Daoy (cell line): ENCODE results near the gene FAM72A. TPM values are rescaled to one million over a fixed set of nuclear protein-coding genes. Genes with fewer than 3 reads are reported as not detected.
"Not testable (repeated sequence)": the region's sequence is repeated elsewhere in the genome, so short reads cannot be mapped to it uniquely, and the experiment has no call there.

Experiments
- DNase-seq: peaks from one replicate; pipeline ENCODE4 v3.0.0-alpha.2; 2015; ENCODE audit warnings: low read depth
- total RNA-seq: library from RNA; depleted of rRNA; stranded (reverse); fragments of >200 nt; shearing (Covaris generic); gene quantifications from 2 replicates; pipeline ENCODE4 v1.2.3, GENCODE V29; 2014; rRNA removed

Gene FAM72A
- 11.4 and 20.7 TPM in 2 replicates for total RNA-seq

- DNase-seq: peak; percentile 99
These were observed at the start of gene FAM72A for GRCh38 chr1:206202789-206203363. FAM72A (minus strand) TSS chr1:206202839; CDS start chr1:206202025, 814 bp downstream.

- DNase-seq: not testable (repeated sequence)
These were observed 48.5 kb upstream of the FAM72A start for GRCh38 chr1:206250953-206251681.

GRCh38 chr1:206246129-206246886 is 43.7 kb upstream of the FAM72A start:
- DNase-seq: not testable (repeated sequence)

GRCh38 chr1:206245479-206245878 is 42.8 kb upstream of the FAM72A start:
- DNase-seq: not testable (repeated sequence)

- DNase-seq: not testable (repeated sequence)
These were observed 40.7 kb upstream of the FAM72A start for GRCh38 chr1:206243335-206243734.

GRCh38 chr1:206240288-206240687 is 37.6 kb upstream of the FAM72A start:
- not testable (repeated sequence) for DNase-seq

- not testable (repeated sequence) for DNase-seq
These were observed 32.6 kb upstream of the FAM72A start for GRCh38 chr1:206235190-206235589.

- not testable (repeated sequence) for DNase-seq
These were observed 31.7 kb upstream of the FAM72A start for GRCh38 chr1:206234189-206234916.

- DNase-seq: not testable (repeated sequence)
These were observed 30.5 kb upstream of the FAM72A start for GRCh38 chr1:206232970-206233645.

- DNase-seq: not testable (repeated sequence)
These were observed 29.4 kb upstream of the FAM72A start for GRCh38 chr1:206231989-206232388.

GRCh38 chr1:206229286-206229685 is 26.6 kb upstream of the FAM72A start:
- DNase-seq: not testable (repeated sequence)

GRCh38 chr1:206226886-206227285 is 24.2 kb upstream of the FAM72A start:
- DNase-seq: not testable (repeated sequence)

- not testable (repeated sequence) for DNase-seq
These were observed 22.7 kb upstream of the FAM72A start for GRCh38 chr1:206225386-206225785.

- not testable (repeated sequence) for DNase-seq
These were observed 21.6 kb upstream of the FAM72A start for GRCh38 chr1:206224190-206224776.

GRCh38 chr1:206221585-206221984 is 18.9 kb upstream of the FAM72A start:
- not testable (repeated sequence) for DNase-seq

GRCh38 chr1:206220332-206221000 is 17.8 kb upstream of the FAM72A start:
- not testable (repeated sequence) for DNase-seq

- DNase-seq: not testable (repeated sequence)
These were observed 17.1 kb upstream of the FAM72A start for GRCh38 chr1:206219514-206220331.

GRCh38 chr1:206218765-206219164 is 16.1 kb upstream of the FAM72A start:
- DNase-seq: not testable (repeated sequence)

- DNase-seq: not testable (repeated sequence)
These were observed 15.6 kb upstream of the FAM72A start for GRCh38 chr1:206218285-206218684.
